Neural crest cell (in vitro differentiated cells): ENCODE data around the gene MARCKS. TPM values are rescaled to one million over a fixed set of nuclear protein-coding genes. Genes with fewer than 3 reads are reported as not detected.

ENCODE experiments used
- total RNA-seq: library from RNA; stranded (reverse); gene quantifications from 2 replicates; pipeline ENCODE4 v1.2.1, GENCODE V29; 2021

Gene MARCKS
- total RNA-seq, 1 donor from 2014 or later: 376 TPM

Other genes with a start within 250 kb of the MARCKS start
- 304 and 310 TPM in 2 replicates for gene HDAC2, start 113.8 kb downstream of the MARCKS start, total RNA-seq